HG03045 (cell line): ENCODE data around the gene ARID5B.

ENCODE experiments used
- ATAC-seq: cut with Tn5 transposase; IDR thresholded peaks from one replicate; pipeline ENCODE4 v1.9.1; 2021; ENCODE audit warnings: mild to moderate bottlenecking, moderate library complexity; ENCODE audit not compliant: unreplicated experiment

Gene ARID5B

DNA sequence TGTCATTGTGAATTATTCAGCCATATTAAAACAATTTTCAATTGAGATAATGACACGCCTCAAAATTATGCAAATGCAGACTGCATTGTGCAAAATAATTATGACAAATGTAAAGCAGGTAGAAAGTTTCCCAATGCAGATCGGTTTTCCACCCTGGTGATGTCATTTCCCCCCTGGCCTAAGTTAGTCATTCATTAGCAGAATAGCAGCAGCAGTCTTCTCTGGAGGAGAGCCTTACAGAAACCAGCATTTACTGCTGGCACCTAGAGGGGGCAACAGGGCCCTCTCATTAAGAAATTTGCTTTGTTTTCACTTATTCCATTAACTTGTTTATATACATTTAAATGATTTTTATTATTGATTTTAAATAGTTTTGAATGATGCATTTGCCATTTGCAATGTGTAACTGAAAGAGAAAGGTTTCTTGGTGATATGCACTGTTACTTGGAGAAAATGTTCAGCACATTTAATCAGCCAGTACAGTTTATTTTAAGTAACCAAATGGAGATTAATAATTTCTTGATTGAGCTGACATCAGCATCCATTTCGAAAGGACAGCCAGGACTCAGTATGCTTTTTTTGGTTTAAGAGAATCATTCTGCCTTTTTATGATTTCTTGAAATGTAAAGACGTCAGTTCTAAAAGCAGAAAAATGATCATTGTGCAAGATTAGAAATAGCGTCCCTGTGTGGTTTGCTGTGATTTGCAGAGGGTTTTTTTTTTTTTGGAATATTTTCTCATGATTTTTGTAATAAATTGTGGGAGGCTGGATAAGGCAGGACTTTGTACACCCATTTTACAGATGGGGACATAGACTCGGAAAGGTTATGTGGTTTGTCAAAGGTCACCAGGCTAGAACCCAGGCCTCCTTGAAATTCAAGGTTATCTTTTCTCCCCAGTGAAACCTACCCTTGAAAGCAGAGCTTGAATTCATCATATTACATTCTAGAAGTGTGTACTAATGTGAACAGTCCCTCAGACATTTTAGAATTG lies 3.5 kb downstream of the ARID5B start:
- ATAC-seq: peak; percentile 33

DNA sequence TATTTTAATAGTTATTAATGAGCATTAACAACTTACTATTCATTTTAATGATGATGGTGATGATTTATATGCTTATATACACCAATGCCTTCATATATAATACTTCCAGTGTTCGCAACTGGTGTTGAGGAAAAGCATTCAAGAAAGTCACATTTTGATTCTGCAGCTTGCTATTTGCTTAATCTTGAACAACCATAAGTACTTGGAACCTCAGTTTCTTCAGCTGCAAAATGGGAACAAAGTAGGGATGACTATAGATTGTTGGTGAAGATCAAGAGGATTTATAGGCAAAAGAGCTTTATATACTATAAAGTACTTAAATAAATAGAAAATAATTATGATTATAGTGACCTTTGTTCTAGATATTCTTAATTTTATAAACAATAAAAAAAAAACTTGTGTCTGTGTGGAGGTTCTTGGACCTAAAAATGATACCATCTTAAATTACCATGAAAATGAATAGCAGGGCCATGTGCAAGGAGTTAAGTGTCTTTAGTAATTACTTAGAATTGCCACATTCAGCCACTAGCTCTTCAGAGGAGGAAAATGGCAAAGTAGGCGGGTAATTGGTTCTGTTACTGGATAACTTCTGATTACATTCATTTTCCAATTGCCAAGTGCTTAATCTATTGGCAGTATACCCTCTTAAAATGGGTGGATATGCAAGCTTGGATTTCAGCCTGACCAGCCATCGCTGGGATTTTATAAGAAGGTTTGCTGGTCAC lies 4.5 kb downstream of the ARID5B start:
- ATAC-seq: no peak

DNA sequence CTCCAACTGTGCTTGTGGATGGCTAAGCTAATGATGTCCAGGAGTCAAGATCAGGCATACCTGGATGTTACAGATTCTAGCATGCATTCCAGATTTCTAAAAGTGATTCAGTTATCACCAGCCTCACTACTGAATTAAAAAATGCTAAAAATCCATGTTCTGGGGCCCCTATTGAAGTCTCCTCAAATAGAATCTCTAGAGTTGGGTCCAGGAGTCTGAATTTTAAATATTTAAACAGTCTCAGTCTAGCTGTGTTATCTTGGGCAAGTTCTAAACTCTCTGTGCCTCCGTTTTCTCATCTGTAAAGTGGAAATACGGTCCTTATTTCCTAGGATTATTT lies 5.0 kb downstream of the ARID5B start:
- no peak for ATAC-seq

DNA sequence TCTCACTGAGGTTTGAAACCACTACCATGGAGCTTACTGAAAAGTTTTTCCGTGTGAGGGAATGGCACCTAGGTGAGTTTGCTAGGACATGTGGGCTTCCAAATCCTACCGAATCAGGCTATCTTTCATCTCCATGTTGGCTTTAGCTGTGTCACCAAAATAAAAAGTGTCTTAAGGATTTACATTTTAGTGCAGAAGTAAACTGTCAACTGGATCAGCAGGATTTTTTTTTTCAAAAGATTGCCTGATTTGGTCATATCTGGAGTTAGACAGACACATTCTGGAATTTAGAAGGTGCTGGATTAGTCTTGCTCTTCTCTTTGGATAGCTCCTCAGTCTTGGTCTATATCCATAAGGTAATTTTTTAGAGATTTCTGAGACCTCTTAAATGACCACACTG lies 5.5 kb downstream of the ARID5B start:
- no peak for ATAC-seq

DNA sequence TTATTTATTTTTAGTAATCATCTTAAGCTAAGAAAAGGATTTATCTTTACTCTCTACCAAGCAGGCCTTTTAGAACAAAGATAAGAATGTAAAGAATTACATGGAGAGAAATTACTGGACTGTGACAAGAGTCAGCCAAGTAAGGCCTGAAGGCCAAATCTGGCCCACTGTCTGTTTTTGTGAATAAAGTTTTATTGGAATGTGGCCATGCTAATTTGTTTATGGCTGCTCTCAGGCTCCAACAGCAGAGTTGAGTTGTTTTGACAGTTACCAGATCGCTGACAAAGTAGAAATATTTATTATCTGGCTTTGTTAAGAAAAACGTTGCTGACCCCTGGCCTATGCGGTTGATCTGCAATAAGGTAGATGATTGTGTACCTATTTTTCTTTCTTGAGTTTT lies 6.1 kb downstream of the ARID5B start:
- ATAC-seq: no peak

DNA sequence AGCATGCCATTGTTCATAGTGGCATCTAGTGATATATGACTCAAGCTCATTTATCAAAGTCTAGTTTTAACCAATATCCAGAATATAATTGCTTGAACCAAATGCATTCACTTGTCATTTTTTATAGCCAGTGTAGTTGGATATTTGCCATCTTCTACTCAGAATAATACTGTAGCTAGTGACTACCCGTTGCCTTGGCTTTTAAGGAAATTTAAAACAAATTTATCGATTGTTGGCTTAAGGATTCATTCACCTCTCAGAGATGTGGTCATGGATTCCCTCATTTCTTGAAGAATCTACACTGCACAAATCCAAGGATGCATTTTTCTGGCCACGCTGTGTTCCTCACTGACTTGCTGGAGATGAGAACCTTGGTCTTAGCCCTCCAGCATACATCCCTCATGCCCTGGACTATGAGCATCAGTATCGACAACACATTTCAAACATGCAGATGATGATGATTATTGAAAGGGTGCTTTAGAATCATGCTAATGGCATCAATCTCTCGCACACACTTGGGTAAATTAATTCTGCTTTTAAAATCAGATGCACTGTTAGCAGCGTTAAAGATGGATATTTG lies 8.8 kb downstream of the ARID5B start:
- no peak for ATAC-seq

DNA sequence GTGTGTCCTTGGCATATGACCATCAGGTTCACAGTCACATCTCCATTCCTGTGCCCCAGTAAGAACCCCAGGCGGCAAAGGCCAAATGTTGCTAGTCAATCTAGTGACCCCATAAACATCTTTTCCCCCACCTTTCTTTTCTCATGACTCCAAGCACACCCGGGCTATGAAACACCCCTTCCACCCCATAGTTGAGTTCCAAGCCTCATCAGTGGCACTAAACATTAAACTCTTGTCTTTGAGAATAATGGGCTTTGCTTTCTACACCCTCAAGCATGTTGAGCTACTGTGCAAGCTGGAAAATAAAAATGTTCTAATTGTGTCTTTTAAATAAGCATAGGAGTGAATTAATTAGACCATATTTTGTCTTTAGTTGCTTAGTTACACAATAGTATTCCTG lies 9.4 kb downstream of the ARID5B start:
- ATAC-seq: no peak

DNA sequence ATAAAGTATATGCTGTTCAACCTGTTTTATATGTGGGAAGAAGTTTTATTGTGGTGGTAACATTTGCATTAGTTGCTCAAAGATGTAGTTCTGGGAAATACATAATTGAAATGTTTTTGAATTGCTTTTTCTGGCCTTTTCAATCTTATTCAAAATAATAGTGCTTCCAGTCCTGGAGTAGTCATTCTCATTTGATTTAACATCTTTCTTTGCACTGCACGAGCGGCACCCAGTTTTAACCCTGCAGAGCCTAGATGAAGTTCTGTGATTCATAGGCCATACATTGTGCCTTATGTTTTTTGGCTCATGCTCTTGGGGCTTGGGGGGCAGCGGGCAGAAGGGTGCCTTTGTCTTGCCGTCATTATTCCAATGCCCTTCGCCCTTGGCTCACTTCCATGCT lies 9.9 kb downstream of the ARID5B start:
- ATAC-seq: no peak

DNA sequence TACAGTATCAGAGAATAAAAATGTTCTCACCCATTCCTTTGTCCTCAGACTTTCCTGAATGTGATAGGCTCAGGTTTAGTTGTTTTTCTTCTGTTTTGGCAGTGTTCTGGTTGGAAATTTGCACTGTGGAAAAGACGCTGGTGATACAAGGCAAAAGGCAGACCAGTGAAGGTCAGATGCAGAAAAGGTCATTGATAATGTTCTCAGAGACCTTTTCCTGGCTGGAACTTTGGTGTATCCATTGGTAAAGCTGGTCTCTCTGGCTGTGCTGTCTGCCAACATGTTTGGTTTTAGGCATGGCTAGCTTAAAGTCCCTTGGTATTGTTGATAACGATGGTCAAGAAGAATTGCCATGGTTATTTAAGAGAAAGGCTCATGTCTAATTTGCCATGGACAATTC lies 11.5 kb downstream of the ARID5B start:
- no peak for ATAC-seq

DNA sequence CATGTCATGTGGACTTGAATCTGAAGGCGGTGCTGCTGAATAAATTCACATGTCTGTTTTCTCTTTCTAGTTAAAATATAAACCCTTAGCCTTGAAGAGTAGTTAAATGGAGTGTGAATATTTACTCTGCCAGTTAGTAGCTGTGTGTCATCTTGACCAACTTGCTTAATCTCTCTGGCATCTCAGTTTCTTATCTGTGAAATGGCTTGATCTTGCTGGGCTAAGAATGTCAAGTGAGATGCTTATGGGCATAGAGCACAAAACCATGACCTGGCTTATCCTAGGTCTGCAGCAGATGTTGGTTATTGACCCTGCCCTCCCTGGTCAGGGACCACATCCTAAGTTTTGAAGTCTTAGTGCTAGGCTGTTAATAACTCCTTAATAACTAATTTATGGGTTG lies 16.6 kb downstream of the ARID5B start:
- no peak for ATAC-seq

DNA sequence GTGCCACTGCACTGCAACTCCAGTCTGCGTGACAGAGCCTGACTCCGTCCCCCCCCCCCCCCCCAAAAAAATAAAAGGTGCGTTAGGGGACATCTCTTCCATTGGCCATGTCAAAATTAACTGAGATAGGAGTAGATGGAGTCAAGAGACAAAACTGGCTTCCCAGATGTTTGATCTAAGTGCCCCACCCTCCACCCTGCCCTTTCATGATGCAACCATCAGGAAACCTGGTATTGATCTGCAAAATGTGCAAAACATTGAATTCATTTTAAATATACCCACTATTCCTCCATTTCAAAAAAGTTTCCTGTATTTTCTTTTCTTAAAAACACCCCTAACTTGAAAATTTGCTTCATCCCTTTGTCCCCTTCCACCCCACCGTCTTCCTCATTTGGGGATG lies 17.5 kb downstream of the ARID5B start:
- no peak for ATAC-seq

DNA sequence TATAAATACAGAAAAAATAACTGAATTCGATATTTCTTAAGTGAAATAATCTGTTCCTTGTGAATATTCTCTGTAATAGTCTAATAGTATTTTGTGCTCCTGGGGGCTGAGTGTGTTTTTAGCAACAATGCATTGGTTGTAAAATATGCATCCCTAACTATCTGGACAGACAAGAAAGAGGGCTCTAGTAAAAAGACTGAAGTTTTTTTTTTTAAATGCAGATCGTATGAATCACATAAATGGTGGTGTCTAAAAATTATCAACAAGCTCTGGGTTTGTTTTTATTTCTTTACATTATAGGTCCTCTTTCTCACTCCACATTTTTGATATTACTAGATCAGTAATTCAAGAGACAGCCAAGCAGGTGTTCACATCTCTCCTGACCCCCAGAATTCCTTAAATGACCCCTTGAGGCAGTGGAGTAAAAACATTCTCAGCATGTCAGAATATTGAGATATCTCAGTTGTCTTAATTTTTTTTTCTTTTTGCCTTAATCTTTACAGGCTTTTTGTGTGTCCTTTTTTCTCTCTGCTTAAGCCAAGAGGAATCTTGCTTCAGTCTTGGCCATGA lies 18.2 kb downstream of the ARID5B start:
- ATAC-seq: no peak

DNA sequence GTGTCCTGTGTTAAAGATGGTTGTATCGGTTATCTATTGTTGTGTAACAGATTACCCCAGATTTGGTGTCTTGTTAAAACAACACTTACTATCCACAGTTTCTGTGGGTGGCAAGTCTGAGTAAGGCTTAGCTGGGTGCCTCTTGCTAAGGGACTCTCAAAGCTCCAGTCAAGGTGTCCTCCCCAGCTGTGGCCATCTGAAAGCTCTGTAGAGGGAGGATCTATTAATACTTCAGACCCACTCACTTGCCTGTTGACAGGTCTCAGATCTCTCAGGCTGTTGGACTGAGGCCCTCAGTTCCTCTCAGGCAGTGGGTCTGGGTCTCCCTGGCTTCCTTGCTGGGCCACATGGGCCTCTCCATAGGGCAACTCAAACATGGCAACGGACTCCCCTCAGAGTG lies 19.6 kb downstream of the ARID5B start:
- ATAC-seq: peak; percentile 58

DNA sequence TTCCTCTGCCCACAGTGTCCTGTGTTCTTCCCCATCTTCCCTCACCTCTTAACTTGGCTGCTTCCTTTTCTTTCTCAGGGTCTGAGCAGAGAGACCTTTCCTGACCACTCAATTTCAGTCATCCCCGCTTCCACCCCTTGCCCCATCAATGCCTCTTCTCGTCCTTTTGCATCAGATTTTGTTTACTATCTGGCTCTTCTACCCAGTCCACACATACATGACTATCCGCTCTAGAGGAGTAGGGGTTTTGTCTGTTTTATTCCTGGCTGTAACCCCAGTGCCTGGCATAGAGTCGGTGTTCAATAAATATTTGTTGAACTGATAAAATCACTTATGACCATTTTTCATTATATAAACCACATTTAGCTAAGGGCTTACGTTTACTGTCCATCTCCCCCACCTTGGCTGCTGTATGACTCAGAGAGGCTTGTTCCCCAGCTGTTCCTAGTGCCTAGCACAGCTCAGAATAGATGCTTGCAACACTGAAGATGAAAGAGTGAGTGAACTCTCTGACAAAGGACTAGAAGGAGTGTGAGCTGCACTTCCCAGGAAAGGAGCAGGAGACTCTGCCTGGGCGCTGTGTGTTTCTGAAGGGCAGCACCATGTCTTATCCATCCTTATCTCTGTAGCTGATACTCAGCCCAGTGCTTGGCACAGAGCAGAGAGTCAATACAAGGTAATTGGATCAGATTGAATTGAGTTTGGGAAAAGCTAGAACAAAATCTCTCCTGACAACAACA lies 21.9 kb downstream of the ARID5B start:
- ATAC-seq: no peak

DNA sequence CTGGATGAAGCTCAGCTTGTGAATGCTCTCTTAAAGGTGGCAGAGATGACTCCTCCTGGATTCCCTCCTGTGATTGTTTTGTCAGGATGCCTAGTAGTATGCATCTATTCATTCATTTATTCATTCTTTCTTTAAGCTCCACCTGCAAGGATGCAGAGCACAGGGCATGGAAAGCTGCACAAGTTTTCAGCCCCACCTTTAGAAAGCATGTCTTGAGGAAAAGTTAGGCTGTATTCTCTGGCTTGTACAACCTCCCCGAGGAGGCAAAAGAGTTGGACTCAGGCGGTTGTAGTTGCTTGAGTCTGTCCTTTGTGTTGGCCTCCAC lies 22.4 kb downstream of the ARID5B start:
- ATAC-seq: no peak

DNA sequence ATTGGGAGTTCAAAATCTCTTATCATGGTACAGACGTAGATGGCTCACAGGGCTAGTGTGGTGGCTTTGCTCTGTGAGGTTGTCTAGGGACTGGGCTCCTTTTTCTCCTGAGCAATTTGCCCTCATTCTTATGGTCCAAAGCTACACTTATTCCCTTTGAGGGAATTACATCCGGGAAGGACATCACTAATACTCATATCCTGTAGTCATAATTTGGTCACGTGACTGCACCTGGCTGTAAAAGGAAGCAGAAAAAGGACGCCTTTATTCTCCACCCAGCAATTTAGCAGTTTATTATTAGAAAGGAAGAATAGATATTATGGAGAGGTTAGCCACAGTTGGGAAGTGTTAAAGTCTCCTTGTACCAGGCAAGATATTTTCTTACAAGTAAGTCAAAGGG lies 28.1 kb downstream of the ARID5B start:
- no peak for ATAC-seq

DNA sequence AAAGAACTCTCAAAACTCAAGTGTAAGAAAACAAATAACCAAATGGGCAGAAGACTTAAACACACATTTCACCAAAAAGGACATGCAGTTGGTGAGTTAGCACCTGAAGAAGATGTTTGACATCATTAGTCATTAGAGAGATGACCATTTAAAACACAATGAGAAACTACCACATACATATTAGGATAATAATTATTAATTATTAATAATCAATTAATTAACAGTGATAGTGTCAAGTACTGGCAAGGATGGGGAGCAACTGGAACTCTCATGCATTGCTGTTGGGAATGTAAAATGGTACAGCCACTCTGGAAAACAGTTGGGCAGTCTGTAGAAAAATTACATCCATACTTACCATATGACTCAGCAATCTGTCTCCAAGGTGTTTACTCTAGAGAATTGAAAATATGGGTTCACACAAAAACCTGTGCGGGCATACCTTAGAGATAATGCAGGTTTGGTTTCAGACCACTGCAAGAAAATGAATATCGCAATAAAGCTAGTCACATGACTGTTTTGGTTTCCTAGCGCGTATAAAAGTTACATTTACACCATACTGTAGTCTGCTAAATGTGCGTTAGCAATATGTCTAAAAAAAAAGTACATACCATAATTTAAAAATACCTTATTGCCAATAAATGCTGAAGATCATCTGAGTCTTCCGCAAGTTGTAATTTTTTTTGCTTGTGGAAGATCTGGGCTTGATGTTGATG lies 30.3 kb downstream of the ARID5B start:
- ATAC-seq: no peak

DNA sequence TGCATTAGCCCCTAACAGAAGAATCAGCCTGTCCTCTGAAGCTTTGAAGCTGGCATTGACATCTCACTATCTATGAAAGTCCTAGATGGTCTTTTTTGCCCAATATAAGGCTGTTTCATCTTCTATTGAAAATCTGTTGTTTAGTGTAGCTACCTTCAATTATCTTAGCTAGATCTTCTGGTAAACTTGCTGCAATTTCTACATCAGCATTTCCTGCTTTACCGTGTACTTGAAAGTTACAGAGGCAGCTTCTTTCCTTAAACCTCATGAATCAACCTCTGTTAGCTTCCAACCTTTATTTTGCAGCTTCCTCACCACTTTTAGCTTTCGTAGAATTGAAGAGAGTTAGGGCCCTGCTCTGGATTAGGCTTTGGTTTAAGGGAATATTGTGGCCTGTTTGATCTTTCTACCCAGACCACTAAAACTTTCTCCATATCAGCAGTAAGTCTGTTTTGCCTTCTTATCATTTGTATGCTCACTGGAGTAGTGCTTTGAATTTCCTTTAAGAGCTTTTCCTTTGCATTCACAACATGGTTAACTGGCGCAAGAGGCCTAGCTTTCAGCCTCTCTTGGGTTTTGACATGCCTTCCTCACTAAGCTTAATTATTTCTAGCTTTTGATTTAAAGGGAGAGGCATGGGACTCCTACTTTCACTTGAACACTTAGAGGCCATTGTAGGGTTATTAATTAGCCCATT lies 32.5 kb downstream of the ARID5B start:
- ATAC-seq: no peak

DNA sequence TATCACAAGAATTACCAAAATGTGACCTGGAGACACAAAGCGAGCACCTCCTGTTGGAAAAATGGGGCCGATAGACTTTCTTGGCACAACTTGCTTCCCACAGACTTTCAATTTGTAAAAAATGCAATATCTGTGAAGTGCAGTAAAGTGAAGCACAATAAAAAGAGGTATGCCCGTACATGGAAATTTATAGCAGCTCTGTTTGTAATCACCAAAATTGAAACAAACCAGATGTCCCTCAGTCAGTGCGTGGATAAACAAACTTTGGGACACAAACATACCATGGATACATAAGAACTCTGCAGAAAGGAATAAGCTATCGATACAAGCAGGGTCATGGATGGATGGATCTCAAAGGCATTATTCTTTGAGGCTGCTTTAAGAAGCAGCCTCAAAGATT lies 33.6 kb downstream of the ARID5B start:
- ATAC-seq: no peak

DNA sequence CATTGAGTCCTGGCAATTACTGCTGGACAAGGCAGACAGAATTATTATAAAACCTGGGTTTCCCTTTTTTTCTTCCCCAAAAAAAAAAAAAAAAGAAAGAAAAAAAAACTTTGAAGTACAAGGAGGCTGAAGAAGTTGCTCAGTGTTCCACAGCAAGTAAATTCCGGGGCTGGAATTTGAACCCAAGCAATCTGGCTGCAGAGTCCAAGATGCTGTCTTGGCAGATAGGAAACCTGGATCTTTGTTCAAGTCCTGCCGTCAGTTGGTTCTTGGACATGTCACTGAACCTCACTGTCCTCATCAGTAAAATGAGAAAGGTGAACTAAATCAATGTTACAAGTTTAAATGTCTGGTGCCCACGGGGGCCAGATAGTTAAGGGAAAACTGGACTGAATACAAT lies 35.3 kb downstream of the ARID5B start:
- no peak for ATAC-seq
